Adipocyte (in vitro differentiated cells): Measurements from ENCODE around the gene PEBP1.
A peak's percentile ranks its signal among the peaks of the same experiment; 100 is the strongest.

Experiments
- DNase-seq: peaks from one replicate; pipeline ENCODE4 v3.0.0-alpha.2; 2015; ENCODE audit warnings: low read depth
- H3K27me3 ChIP-seq: replicated peaks from 2 replicates; pipeline ENCODE4 v1.7.0; 2013; ENCODE audit warnings: mild to moderate bottlenecking, low read length, moderate library complexity; ENCODE audit not compliant: control insufficient read depth, insufficient read depth
- H3K36me3 ChIP-seq: 2 replicates; pipeline ENCODE4 v1.7.0; 2013; ENCODE audit warnings: low read length, mild to moderate bottlenecking, moderate library complexity; ENCODE audit not compliant: control insufficient read depth, insufficient read depth, severe bottlenecking
- H3K4me1 ChIP-seq: 2 replicates; pipeline ENCODE4 v1.7.0; 2013; ENCODE audit warnings: mild to moderate bottlenecking, low read length, moderate library complexity; ENCODE audit not compliant: control insufficient read depth, insufficient read depth
- H3K4me3 ChIP-seq: 2 replicates; pipeline ENCODE4 v1.7.0; 2013; ENCODE audit warnings: mild to moderate bottlenecking, low read length, moderate library complexity
- H3K9ac ChIP-seq: 2 replicates; pipeline ENCODE4 v1.7.0; 2013; ENCODE audit warnings: mild to moderate bottlenecking, low read length, moderate library complexity
- H3K9me3 ChIP-seq: 2 replicates; pipeline ENCODE4 v1.7.0; 2013; ENCODE audit warnings: mild to moderate bottlenecking, low read length, moderate library complexity; ENCODE audit not compliant: control insufficient read depth

The PEBP1 gene

GRCh38 chr12:118137148-118137678 is 1.3 kb downstream of the PEBP1 start:
- peak overlapping the region; percentile 96 for H3K9ac ChIP-seq
- peak overlapping the region; percentile 85 for H3K4me3 ChIP-seq
- H3K9me3 ChIP-seq = no peaks in the 10 kb centered on the region
- peaks cover 38% of the 10 kb centered on the region for H3K36me3 ChIP-seq
- H3K27me3 ChIP-seq = no peaks in the 10 kb centered on the region
- no peak for DNase-seq
- peaks cover 10% of the 10 kb centered on the region for H3K4me1 ChIP-seq

DNA sequence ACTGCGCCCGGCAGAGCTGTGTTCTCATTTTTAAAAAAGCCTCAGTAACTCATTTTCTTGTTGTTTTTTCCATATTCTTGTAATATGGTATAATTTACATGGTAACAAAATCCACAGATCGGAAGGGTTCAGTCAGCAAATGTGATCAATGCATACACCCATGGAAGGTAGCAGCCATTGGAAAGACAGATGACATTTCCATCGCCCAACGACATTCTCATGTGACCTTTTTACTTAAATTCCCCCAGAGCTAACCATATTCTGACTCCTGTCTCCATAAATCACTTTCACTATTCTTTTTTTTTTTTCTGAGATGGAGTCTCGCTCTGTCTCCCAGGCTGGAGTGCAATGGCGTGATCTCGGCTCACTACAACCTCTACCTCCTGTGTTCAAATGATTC is 4.9 kb downstream of the PEBP1 start:
- Histone ChIP-seq H3K9ac (no peak overlapping the region), H3K36me3 (peaks cover 73% of the 10 kb centered on the region), H3K4me3 (no peak overlapping the region), H3K9me3 (no peaks in the 10 kb centered on the region), H3K4me1 (peaks cover 10% of the 10 kb centered on the region), H3K27me3 (no peaks in the 10 kb centered on the region)
- no peak for DNase-seq

GRCh38 chr12:118144499-118144898 is 8.6 kb downstream of the PEBP1 start:
- Histone ChIP-seq H3K27me3 (no peaks in the 10 kb centered on the region), H3K9me3 (no peaks in the 10 kb centered on the region), H3K9ac (no peak overlapping the region), H3K4me1 (no peaks in the 10 kb centered on the region), H3K36me3 (peaks cover 90% of the 10 kb centered on the region), H3K4me3 (no peak overlapping the region)
- no peak for DNase-seq

DNA sequence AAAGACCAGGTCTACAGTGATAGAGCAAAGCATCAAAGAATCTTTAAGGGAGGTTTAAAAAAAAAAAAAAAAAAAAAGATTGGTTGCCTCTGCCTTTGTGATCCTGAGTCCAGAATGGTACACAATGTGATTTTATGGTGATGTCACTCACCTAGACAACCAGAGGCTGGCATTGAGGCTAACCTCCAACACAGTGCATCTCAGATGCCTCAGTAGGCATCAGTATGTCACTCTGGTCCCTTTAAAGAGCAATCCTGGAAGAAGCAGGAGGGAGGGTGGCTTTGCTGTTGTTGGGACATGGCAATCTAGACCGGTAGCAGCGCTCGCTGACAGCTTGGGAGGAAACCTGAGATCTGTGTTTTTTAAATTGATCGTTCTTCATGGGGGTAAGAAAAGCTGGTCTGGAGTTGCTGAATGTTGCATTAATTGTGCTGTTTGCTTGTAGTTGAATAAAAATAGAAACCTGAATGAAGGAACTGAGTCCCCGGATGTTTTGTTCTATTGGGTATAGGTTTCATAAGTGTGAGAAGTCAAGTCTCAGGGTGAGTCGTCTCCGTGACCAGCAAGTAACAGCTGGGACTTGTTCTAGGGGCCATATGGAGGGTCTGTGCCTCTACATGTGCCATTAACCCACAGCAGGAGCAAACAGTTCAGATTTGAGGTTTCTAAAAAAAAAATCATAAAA is 9.3 kb downstream of the PEBP1 start:
- H3K9me3 ChIP-seq = no peaks in the 10 kb centered on the region
- H3K9ac ChIP-seq = no peak overlapping the region
- no peak overlapping the region for H3K4me3 ChIP-seq
- DNase-seq = no peak
- peaks cover 88% of the 10 kb centered on the region for H3K36me3 ChIP-seq
- H3K27me3 ChIP-seq = no peaks in the 10 kb centered on the region
- H3K4me1 ChIP-seq = no peaks in the 10 kb centered on the region

DNA sequence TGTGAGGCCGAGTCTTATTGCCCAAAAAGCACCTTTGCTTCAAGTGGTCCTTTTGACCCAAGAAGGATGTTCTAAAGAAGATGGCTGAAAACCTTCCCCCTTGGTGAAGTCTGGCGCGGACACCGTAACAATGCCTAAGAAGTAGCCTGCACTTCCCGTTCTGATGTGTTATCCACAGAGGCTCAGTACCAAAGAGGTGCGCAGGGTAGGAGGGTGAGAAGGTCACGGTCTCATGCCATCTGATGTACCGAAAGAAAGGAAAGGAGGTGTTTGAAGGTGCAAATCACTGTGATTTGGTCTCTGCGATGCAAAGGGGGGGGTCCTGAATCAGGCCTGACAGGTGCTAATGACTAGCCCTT is 9.9 kb downstream of the PEBP1 start:
- Histone ChIP-seq H3K27me3 (no peaks in the 10 kb centered on the region), H3K36me3 (peaks cover 88% of the 10 kb centered on the region), H3K4me3 (no peak overlapping the region), H3K9me3 (no peaks in the 10 kb centered on the region), H3K4me1 (no peaks in the 10 kb centered on the region), H3K9ac (no peak overlapping the region)
- DNase-seq = no peak

- Histone ChIP-seq H3K36me3 (peaks cover 82% of the 10 kb centered on the region), H3K27me3 (no peaks in the 10 kb centered on the region), H3K4me1 (no peaks in the 10 kb centered on the region), H3K4me3 (no peak overlapping the region), H3K9ac (no peak overlapping the region), H3K9me3 (no peaks in the 10 kb centered on the region)
- DNase-seq = no peak
Measured at GRCh38 chr12:118148287-118148686, 12.4 kb downstream of the PEBP1 start.

- Histone ChIP-seq H3K4me1 (no peaks in the 10 kb centered on the region), H3K9ac (no peak overlapping the region), H3K4me3 (no peak overlapping the region), H3K27me3 (no peaks in the 10 kb centered on the region), H3K36me3 (peaks cover 59% of the 10 kb centered on the region), H3K9me3 (no peaks in the 10 kb centered on the region)
- DNase-seq = no peak
Measured at GRCh38 chr12:118150625-118151024, 14.7 kb downstream of the PEBP1 start.

GRCh38 chr12:118151755-118152154 is 15.8 kb downstream of the PEBP1 start:
- Histone ChIP-seq H3K9me3 (no peaks in the 10 kb centered on the region), H3K9ac (no peak overlapping the region), H3K4me1 (no peaks in the 10 kb centered on the region), H3K36me3 (peaks cover 47% of the 10 kb centered on the region), H3K4me3 (no peak overlapping the region), H3K27me3 (no peaks in the 10 kb centered on the region)
- DNase-seq = no peak

- H3K36me3 ChIP-seq = peaks cover 53% of the 10 kb centered on the region
Measured at GRCh38 chr12:118160536-118160935, 24.6 kb downstream of the PEBP1 start.

DNA sequence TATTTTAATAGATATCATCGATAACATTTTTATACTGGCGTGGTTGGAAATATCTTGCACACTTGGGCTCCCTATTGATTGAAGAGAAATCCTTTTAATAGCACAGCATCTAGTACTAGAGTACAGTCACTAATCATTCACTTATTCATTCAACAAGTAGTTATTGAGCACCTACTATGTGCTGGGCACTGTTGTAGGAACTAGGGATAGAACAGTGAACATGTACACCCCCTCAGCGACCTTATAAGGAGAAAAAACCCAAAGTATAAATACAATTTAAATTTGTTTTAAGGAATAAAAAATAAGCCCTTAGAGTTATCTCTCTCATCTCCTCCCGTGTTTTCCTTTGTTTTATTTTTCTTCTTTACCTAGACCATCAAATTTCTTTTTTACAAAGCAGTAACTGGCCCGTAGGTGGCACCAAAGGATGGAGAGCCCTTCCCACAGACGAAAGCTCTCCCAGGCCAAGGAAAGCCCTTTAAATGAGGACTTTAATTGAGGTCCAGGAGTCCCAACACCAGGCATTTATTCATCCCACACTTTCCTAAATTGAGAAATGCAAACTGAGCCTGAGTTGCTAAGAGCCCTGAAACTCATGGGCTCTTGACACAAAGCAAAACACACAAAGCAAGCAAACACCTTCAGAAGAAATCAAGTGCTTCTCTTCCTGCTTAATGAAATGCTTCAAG is 29.0 kb downstream of the PEBP1 start:
- DNase-seq = peak; percentile 62
- peaks cover 51% of the 10 kb centered on the region for H3K36me3 ChIP-seq

More at GRCh38 chr12:118160536-118160935, 24.6 kb downstream of the PEBP1 start:
- Histone ChIP-seq H3K4me1 (no peaks in the 10 kb centered on the region), H3K9ac (no peak overlapping the region), H3K27me3 (no peaks in the 10 kb centered on the region), H3K4me3 (no peak overlapping the region), H3K9me3 (no peaks in the 10 kb centered on the region)
- no peak for DNase-seq

GRCh38 chr12:118166946-118167345 is 31.0 kb downstream of the PEBP1 start:
- no peak overlapping the region for H3K9ac ChIP-seq
- no peaks in the 10 kb centered on the region for H3K27me3 ChIP-seq
- no peak overlapping the region for H3K4me3 ChIP-seq
- no peaks in the 10 kb centered on the region for H3K4me1 ChIP-seq
- H3K36me3 ChIP-seq = peaks cover 51% of the 10 kb centered on the region
- H3K9me3 ChIP-seq = no peaks in the 10 kb centered on the region
- DNase-seq = no peak

More for the DNA sequence above, 29.0 kb downstream of the PEBP1 start:
- Histone ChIP-seq H3K27me3 (no peaks in the 10 kb centered on the region), H3K9me3 (no peaks in the 10 kb centered on the region), H3K9ac (no peak overlapping the region), H3K4me1 (no peaks in the 10 kb centered on the region), H3K4me3 (no peak overlapping the region)
